ENCODE measurements around the gene NLRP1. TPM values are rescaled to one million over a fixed set of nuclear protein-coding genes. Genes with fewer than 3 reads are reported as not detected.

Gene NLRP1
- total RNA-seq, 1 donor, result 41.3 TPM

DNA sequence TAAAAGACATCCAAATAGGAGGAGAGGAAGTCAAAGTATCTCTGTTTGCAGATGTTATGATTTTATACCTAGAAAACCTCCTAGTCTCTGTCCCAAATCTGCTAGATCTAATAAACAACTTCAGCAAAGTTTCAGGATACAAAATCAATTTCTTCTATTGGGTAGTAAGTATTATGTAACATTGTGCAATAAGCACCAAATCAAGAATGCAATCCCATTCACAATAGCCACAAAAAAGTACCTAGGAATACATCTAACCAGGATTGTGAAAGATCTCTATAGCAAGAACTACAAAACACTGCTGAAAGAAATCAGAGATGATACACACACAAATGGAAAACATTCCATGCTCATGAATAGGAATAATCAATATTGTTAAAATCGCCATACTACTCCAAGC is 13.0 kb downstream of the NLRP1 start:
- Histone ChIP-seq H3K9me3 (ENCODE audit: low read depth, low read length) (no peaks in the 10 kb centered on the region), H3K27me3 (ENCODE audit: insufficient read depth, low read length) (no peaks in the 10 kb centered on the region), H3K79me2 (ENCODE audit: insufficient read depth, low read length) (peaks cover 39% of the 10 kb centered on the region), H3K36me3 (ENCODE audit: insufficient read depth, low read length) (peaks cover 6% of the 10 kb centered on the region), H3K4me2 (ENCODE audit: insufficient read depth, low read length) (no peak overlapping the region), H3K27ac (ENCODE audit: low read depth, low read length) (no peak overlapping the region), H3K4me3 (ENCODE audit: insufficient read depth, low read length) (no peak overlapping the region), H2AFZ (ENCODE audit: low read length) (no peak overlapping the region), H4K20me1 (ENCODE audit: insufficient read depth, low read length) (peaks cover 10% of the 10 kb centered on the region), H3K4me1 (ENCODE audit: insufficient read depth, low read length) (no peaks in the 10 kb centered on the region)
- DNase-seq (ENCODE audit: insufficient read length, low spot score, missing footprints), result no peak
- TF ChIP-seq, protein P1, sequence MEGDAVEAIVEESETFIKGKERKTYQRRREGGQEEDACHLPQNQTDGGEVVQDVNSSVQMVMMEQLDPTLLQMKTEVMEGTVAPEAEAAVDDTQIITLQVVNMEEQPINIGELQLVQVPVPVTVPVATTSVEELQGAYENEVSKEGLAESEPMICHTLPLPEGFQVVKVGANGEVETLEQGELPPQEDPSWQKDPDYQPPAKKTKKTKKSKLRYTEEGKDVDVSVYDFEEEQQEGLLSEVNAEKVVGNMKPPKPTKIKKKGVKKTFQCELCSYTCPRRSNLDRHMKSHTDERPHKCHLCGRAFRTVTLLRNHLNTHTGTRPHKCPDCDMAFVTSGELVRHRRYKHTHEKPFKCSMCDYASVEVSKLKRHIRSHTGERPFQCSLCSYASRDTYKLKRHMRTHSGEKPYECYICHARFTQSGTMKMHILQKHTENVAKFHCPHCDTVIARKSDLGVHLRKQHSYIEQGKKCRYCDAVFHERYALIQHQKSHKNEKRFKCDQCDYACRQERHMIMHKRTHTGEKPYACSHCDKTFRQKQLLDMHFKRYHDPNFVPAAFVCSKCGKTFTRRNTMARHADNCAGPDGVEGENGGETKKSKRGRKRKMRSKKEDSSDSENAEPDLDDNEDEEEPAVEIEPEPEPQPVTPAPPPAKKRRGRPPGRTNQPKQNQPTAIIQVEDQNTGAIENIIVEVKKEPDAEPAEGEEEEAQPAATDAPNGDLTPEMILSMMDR (IDR thresholded peaks at IDR 0.05; ENCODE audit: extremely low read depth, low read depth, low read length), result no peak

DNA sequence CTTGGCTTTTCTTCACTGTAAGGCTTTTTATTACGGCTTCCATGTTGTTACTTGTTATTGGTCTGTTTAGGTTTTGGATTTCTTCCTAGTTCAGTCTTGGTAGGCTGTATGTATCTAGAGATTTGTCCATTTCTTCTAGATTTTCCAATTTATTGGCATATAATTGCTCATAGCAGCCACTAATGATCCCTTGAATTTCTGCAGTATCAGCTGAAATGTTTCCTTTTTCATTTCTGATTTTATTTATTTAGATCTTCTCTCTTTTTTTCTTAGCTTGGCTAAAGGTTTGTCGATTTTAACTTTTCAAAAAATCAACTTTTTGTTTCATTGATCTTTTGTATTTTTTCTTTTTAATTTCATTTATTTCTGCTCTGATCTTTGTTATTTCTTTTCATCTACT is 18.5 kb downstream of the NLRP1 start:
- H4K20me1 ChIP-seq (ENCODE audit: insufficient read depth, low read length), result peaks cover 17% of the 10 kb centered on the region
- H3K36me3 ChIP-seq (ENCODE audit: insufficient read depth, low read length), result peaks cover 6% of the 10 kb centered on the region
- H3K79me2 ChIP-seq (ENCODE audit: insufficient read depth, low read length), result peaks cover 36% of the 10 kb centered on the region
- H3K4me1 ChIP-seq (ENCODE audit: insufficient read depth, low read length), result peaks cover 4% of the 10 kb centered on the region
- no peak overlapping the region for H3K4me2 ChIP-seq (ENCODE audit: insufficient read depth, low read length)
- no peak overlapping the region for H2AFZ ChIP-seq (ENCODE audit: low read length)
- H3K4me3 ChIP-seq (ENCODE audit: insufficient read depth, low read length), result no peak overlapping the region
- TF ChIP-seq, protein P1 (IDR thresholded peaks at IDR 0.05; ENCODE audit: extremely low read depth, low read depth, low read length), result no peak
- no peak for DNase-seq (ENCODE audit: insufficient read length, low spot score, missing footprints)
- H3K27ac ChIP-seq (ENCODE audit: low read depth, low read length), result no peak overlapping the region
- H3K9me3 ChIP-seq (ENCODE audit: low read depth, low read length), result no peaks in the 10 kb centered on the region
- no peaks in the 10 kb centered on the region for H3K27me3 ChIP-seq (ENCODE audit: insufficient read depth, low read length)

GRCh38 chr17:5563456-5563855 is 20.9 kb downstream of the NLRP1 start:
- DNase-seq (ENCODE audit: insufficient read length, low spot score, missing footprints), result no peak

GRCh38 chr17:5562661-5563360 is 21.5 kb downstream of the NLRP1 start:
- Histone ChIP-seq H2AFZ (ENCODE audit: low read length) (no peak overlapping the region), H4K20me1 (ENCODE audit: insufficient read depth, low read length) (peaks cover 21% of the 10 kb centered on the region), H3K4me2 (ENCODE audit: insufficient read depth, low read length) (no peak overlapping the region), H3K36me3 (ENCODE audit: insufficient read depth, low read length) (peaks cover 31% of the 10 kb centered on the region), H3K27me3 (ENCODE audit: insufficient read depth, low read length) (no peaks in the 10 kb centered on the region), H3K4me1 (ENCODE audit: insufficient read depth, low read length) (peaks cover 6% of the 10 kb centered on the region), H3K9me3 (ENCODE audit: low read depth, low read length) (no peaks in the 10 kb centered on the region), H3K27ac (ENCODE audit: low read depth, low read length) (no peak overlapping the region), H3K4me3 (ENCODE audit: insufficient read depth, low read length) (no peak overlapping the region), H3K79me2 (ENCODE audit: insufficient read depth, low read length) (peaks cover 28% of the 10 kb centered on the region)
- no peak for DNase-seq (ENCODE audit: insufficient read length, low spot score, missing footprints)
- TF ChIP-seq, protein P1 (IDR thresholded peaks at IDR 0.05; ENCODE audit: extremely low read depth, low read depth, low read length), result no peak

More at GRCh38 chr17:5563456-5563855, 20.9 kb downstream of the NLRP1 start:
- H3K4me1 ChIP-seq (ENCODE audit: insufficient read depth, low read length), result peaks cover 4% of the 10 kb centered on the region
- no peak overlapping the region for H3K27ac ChIP-seq (ENCODE audit: low read depth, low read length)
- no peak overlapping the region for H2AFZ ChIP-seq (ENCODE audit: low read length)
- peaks cover 17% of the 10 kb centered on the region for H4K20me1 ChIP-seq (ENCODE audit: insufficient read depth, low read length)
- H3K36me3 ChIP-seq (ENCODE audit: insufficient read depth, low read length), result peaks cover 28% of the 10 kb centered on the region
- no peaks in the 10 kb centered on the region for H3K9me3 ChIP-seq (ENCODE audit: low read depth, low read length)
- H3K4me3 ChIP-seq (ENCODE audit: insufficient read depth, low read length), result no peak overlapping the region
- H3K27me3 ChIP-seq (ENCODE audit: insufficient read depth, low read length), result no peaks in the 10 kb centered on the region
- TF ChIP-seq, protein P1 (IDR thresholded peaks at IDR 0.05; ENCODE audit: extremely low read depth, low read depth, low read length), result no peak
- H3K4me2 ChIP-seq (ENCODE audit: insufficient read depth, low read length), result no peak overlapping the region
- peaks cover 21% of the 10 kb centered on the region for H3K79me2 ChIP-seq (ENCODE audit: insufficient read depth, low read length)

All from osteoblast (primary cell).